ENCODE measurements around the gene HNRNPA0. TPM values are rescaled to one million over a fixed set of nuclear protein-coding genes. Genes with fewer than 3 reads are reported as not detected.

HNRNPA0 gene
- total and polyA plus RNA-seq, 2 of the 8 experiments (the other 6 are each of a cell fraction or from before 2014, with no cell fraction given): 22.0 to 71.3 TPM

DNA sequence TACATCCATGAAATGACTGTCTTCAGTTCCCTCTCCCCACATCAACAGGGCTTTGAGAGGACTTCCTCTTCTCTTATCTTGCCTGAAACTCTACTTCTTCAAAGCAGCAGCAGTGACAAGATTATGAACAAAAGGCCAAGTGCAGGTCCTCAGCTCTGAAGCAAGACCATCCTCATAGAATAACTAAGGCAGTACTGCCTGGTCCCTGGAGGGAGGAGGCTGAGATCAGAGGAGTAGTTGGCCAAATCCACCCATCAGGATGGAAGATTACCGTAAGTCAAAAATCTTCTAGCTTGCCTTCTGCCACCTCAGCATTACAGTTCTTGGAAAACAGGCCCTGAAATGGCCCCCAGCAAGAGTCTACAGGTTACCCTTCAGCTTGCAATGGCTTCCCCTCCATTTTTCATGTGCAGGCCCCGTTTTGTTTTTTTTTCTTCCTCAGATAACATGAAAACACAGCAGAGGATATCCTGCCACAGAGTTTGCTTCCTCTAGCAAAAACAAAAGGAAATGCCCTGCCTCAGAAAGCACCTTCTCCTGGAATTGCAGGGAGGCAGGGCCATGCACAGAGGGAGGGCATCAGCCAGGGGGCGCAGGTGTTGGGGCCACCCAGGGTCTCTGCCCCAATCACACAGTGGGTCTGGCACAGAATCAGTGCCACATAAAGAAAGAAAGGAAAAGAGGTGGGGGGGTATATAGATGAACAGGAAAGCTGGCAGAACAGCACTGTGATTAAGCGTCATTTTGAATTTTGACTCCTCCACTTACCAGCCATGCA lies 58.3 kb downstream of the HNRNPA0 start:
- H3K56ac ChIP-seq (replicated peaks; ENCODE audit: insufficient read length, low read depth, low read length): no peak overlapping the region

More for the DNA sequence above, 58.3 kb downstream of the HNRNPA0 start:
- Histone ChIP-seq H3K79me1 (ENCODE audit: low read depth, low read length) (no peaks in the 10 kb centered on the region), H3K9me3 (ENCODE audit: insufficient read depth in 2 of 2, low read depth in 1 of 2, low read length in 1 of 2) (no peaks in the 10 kb centered on the region), H2AFZ (ENCODE audit: low read length) (no peak overlapping the region), H3K4me2 (ENCODE audit: insufficient read depth in 1 of 2, low read depth in 2 of 2, low read length in 2 of 2) (no peak overlapping the region), H4K20me1 (replicated peaks in 1 of 2; ENCODE audit: control insufficient read depth in 1 of 2, insufficient read depth in 2 of 2, low read length in 2 of 2) (no peaks in the 10 kb centered on the region), H3K14ac (ENCODE audit: insufficient read length) (no peak overlapping the region), H3K4me1 (replicated peaks in 1 of 4; ENCODE audit: control insufficient read depth in 3 of 4, insufficient read depth in 4 of 4, low read length in 3 of 4) (peaks cover 0 to 2% (median 0%) of the 10 kb centered on the region in 4 experiments; a peak in 3 of 7 replicates), H4K8ac (ENCODE audit: extremely low read depth, insufficient read depth, low read length) (no peak overlapping the region), H3K4ac (replicated peaks; ENCODE audit: insufficient read length, low read depth, low read length) (no peak overlapping the region), H3K9ac (replicated peaks in 1 of 4; ENCODE audit: extremely low read depth in 1 of 4, low read depth in 3 of 4, low read length in 3 of 4) (no peak overlapping the region), H3K23me2 (ENCODE audit: low read depth, low read length) (no peaks in the 10 kb centered on the region), H2BK12ac (ENCODE audit: low read depth, low read length) (no peak overlapping the region), H3K27ac (ENCODE audit: low read depth, low read length) (no peak overlapping the region), H2BK120ac (replicated peaks; ENCODE audit: low read depth, low read length) (no peak overlapping the region), H4K91ac (replicated peaks; ENCODE audit: insufficient read length, low read length) (no peak overlapping the region), H2BK5ac (ENCODE audit: low read depth, low read length) (no peak overlapping the region), H3K18ac (ENCODE audit: extremely low read depth, low read length) (no peak overlapping the region), H2BK20ac (ENCODE audit: low read length) (no peak overlapping the region), H2BK15ac (ENCODE audit: low read length) (no peak overlapping the region), H3K27me3 (replicated peaks in 1 of 4; ENCODE audit: control insufficient read depth in 3 of 4, extremely low read depth in 1 of 4, insufficient read depth in 3 of 4, low read length in 3 of 4) (no peaks in the 10 kb centered on the region), H3K4me3 (ENCODE audit: extremely low read depth in 1 of 4, insufficient read depth in 2 of 4, low read depth in 3 of 4, low read length in 4 of 4) (no peak overlapping the region), H4K5ac (ENCODE audit: insufficient read length, low read depth, low read length) (no peak overlapping the region), H2AK5ac (ENCODE audit: low read depth, low read length) (no peak overlapping the region), H3K36me3 (ENCODE audit: control insufficient read depth in 2 of 4, insufficient read depth in 4 of 4, low read length in 3 of 4) (peaks cover 0 to 6% (median 3%) of the 10 kb centered on the region in 4 experiments; a peak in 3 of 8 replicates), H3K23ac (ENCODE audit: insufficient read length) (no peak overlapping the region), H3K79me2 (ENCODE audit: control insufficient read depth in 1 of 2, insufficient read depth in 2 of 2, low read length in 2 of 2) (no peaks in the 10 kb centered on the region)
- DNase-seq (ENCODE audit: low read depth in 1 of 2, low spot score in 2 of 2) (peak in 1 of 2 experiments; percentile 48), FAIRE-seq (no peak)
- CTCF ChIA-PET (ENCODE audit: partially characterized antibody): interaction anchor here (0.6 to 3.1 kb wide), 10 partner anchors 12 to 83 kb away, joined by 3 to 15 read pairs (median 4); partner anchors contain the start of gene KLHL3
- 76% methylated on average over 4 of the region's 4 CpGs; no CpG with 5 or more reads in 1 of the 2 experiments for WGBS, 2 experiments (ENCODE audit: extremely low coverage in 1 of 2, insufficient coverage in 1 of 2, insufficient read length in 1 of 2, insufficient replicate concordance in 2 of 2, low coverage in 1 of 2, low lambda C conversion rate in 2 of 2, missing lambda C conversion rate in 1 of 2)
- POLR2A ChIA-PET (ENCODE audit: partially characterized antibody): interaction anchor here (1.3 kb wide), 1 partner anchor 12 kb away, joined by 3 read pairs; no protein-coding TSS in a partner anchor
- TF ChIP-seq RBBP5 (IDR thresholded peaks at IDR 0.05; ENCODE audit: borderline replicate concordance, low read depth, low read length): no peak
- TF ChIP-seq, protein P1, sequence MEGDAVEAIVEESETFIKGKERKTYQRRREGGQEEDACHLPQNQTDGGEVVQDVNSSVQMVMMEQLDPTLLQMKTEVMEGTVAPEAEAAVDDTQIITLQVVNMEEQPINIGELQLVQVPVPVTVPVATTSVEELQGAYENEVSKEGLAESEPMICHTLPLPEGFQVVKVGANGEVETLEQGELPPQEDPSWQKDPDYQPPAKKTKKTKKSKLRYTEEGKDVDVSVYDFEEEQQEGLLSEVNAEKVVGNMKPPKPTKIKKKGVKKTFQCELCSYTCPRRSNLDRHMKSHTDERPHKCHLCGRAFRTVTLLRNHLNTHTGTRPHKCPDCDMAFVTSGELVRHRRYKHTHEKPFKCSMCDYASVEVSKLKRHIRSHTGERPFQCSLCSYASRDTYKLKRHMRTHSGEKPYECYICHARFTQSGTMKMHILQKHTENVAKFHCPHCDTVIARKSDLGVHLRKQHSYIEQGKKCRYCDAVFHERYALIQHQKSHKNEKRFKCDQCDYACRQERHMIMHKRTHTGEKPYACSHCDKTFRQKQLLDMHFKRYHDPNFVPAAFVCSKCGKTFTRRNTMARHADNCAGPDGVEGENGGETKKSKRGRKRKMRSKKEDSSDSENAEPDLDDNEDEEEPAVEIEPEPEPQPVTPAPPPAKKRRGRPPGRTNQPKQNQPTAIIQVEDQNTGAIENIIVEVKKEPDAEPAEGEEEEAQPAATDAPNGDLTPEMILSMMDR (IDR thresholded peaks at IDR 0.05; ENCODE audit: control extremely low read depth in 1 of 3, insufficient read depth in 1 of 3, low read depth in 1 of 3, low read length in 3 of 3): peak; percentile 17 to 49 (median 33); a peak in 2 of 4 replicates

Data from H1 (cell line).